GM18861 (cell line): ENCODE results near the gene SLC30A3.

Experiments used
- ATAC-seq: cut with Tn5 transposase; IDR thresholded peaks from one replicate; pipeline ENCODE4 v1.9.1; 2021; ENCODE audit not compliant: unreplicated experiment

Gene SLC30A3

GRCh38 chr2:27208486-27209050, 54.3 kb downstream of the SLC30A3 start:
- ATAC-seq = no peak

- no peak for ATAC-seq
Measured at GRCh38 chr2:27206346-27206745, 56.5 kb downstream of the SLC30A3 start.

- ATAC-seq = no peak
Measured at GRCh38 chr2:27205206-27205605, 57.6 kb downstream of the SLC30A3 start.

- ATAC-seq = no peak
Measured at GRCh38 chr2:27204566-27204965, 58.3 kb downstream of the SLC30A3 start.

- ATAC-seq = no peak
Measured at GRCh38 chr2:27203741-27204140, 59.1 kb downstream of the SLC30A3 start.
